ENCODE results near the gene KLK5.

- TF ChIP-seq CTCF (IDR thresholded peaks at IDR 0.05), result no peak
- TF ChIP-seq POLR2A (IDR thresholded peaks at IDR 0.05), result no peak
Observed at GRCh38 chr19:50931023-50931422, 21.8 kb downstream of the KLK5 start.
